GM18867 (cell line): ENCODE data around the gene GRID1.

Experiments
- ATAC-seq: cut with Tn5 transposase; IDR thresholded peaks from one replicate; pipeline ENCODE4 v1.9.1; 2021; ENCODE audit warnings: mild to moderate bottlenecking, moderate library complexity; ENCODE audit not compliant: unreplicated experiment

GRID1 gene

DNA sequence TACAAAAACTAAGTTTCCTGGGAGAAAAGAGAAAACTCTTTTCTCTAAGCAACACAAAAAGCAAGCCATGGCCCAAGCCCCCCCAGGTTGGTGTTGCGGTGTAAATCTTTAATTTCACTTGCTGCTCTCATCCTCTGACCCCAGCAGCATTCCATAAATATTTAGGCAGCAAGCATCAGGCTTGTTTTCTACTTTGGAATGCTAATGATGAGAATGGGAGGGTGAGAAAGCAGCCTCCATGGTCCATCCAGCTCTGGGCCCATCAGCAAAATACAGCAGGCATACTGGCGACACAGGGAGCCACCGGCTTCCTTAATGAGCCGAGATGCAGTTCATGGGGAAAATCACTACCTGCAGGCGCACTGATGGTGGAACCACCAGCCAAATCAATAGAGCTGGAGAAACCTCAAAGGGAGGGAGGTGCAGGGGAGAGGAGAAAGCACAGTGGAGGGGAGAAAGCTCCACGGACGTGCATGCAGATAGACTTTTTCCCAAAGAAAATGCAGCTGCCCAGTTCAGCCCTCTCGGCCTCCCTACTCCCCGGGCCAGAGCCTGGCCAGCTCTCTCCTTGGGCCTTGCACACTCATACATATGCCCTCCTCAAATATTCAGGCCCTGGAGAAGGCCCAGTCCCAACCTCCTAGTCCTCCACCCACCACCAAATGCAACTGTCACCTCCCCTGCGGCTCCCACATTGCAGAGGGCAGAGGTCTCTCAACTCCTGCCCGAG is 131.9 kb downstream of the GRID1 start:
- ATAC-seq: no peak

DNA sequence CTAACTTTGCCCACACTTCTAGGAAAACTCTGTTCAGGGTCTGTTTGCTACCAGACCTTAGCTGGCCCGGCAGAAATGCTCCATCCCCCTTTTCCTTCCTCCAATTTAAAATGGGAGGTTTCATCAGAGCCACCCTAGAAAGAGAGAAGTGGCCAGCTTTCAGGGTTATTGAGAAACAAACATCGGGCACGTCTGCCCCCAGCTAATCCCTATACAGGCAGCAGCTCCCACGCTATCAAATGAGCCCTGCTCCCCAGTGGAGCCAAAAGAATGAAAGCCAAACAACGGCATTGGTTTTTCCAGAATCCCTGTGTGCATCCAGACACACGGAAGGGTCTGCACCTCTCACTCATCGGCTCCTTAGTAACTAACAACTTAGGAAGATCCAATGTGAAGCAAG is 132.5 kb downstream of the GRID1 start:
- ATAC-seq: no peak

DNA sequence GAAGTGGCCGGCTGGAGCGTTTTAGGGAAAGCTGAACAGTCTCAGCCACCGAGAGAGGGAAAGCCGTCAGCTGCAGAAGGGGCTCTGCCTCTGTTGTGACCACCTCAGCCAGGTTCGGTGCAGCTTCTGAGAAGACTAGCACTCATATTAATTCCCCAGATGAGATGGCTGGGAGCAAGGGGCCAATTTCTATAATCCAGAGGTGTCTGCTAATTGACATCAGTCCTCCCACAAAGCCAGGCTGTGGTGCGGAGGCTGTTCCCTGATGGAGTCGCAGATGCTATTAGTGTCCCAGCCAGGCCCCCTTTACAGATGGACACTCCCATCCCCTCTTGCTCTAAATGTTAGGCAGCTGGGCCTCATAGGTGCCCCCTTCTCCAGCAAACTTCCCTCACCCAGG is 133.5 kb downstream of the GRID1 start:
- ATAC-seq: no peak

DNA sequence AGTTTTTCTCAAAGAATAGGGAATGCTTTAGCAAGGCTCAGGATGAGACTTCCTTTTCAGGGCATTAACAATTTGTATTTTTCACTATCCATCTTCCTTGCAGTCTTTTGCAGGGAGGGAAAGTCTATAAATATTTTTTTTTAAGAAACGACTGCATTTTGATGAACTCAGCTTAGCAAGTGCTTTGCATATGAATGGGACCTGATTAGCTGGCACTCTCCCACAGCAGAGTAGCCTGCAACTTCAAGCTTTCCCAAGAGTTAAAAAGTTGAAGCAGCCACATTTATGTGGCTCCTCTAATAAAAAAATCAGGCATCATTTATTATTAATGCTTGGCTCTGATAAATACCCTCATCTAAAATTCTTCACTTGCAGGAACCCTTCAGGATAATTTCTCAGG is 134.0 kb downstream of the GRID1 start:
- ATAC-seq: no peak

DNA sequence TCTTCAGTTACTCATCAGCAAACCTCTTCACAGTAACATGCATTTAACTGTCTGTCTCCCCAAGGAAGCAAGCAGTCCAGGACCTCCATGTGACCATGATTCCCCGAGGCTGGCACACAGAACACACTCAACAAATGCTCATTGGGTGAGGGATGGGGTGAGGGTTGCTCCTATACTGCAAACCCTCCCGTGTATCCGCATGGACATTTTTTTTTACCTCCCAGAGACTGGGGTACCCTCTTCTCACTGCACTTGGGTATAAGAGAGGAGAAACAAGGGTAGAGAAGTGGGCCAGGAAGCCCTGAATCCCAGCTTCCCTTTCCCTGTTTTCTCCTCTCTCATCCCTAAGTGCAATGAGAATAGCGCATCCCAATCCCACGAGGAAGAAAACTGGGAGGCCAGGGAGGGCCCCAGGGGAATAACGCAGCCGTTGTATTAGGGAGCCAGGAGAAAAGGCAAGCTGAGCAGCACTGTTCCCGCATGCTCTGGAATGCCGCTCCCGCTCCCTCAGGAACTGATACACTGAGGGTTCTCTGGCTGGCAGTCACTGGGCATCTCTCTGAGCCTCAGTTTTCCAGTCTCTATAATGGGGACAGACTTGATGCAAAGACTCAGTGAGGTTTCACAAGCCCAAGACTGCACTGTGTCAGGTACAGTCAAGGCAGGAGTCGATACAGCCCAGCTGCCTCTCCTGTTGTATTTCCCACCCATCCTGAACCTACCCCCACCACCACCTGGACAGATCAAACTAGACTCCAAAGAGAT is 134.6 kb downstream of the GRID1 start:
- no peak for ATAC-seq

DNA sequence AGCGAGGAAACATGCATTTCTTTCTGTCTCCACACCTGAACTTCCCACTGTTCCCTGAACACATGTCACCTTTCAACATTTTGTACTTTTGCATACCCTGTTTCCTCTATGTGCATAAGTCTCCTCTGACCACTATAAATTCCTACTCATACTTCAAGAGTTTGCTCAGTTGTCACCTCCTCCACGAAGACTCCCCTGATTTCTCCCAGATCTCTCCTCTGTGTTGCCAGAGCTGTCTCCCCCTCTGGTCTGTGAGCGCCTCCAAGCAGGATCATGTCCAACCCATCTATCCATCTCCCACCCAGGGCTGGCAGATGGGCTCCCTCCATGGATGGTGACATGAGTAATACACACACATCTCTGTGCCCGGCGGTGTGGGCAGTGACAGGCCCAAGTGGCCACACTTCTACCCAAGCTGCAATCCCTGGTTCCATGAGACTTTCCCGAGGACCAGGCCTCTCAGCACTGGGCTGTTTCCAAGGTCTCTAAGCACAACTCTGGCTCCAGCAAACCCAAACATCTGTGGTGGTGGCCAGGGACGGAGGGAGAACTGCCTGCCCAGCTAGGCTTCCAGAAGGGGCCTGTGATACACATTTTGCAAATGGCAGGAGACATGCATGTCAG is 135.9 kb downstream of the GRID1 start:
- ATAC-seq: no peak

DNA sequence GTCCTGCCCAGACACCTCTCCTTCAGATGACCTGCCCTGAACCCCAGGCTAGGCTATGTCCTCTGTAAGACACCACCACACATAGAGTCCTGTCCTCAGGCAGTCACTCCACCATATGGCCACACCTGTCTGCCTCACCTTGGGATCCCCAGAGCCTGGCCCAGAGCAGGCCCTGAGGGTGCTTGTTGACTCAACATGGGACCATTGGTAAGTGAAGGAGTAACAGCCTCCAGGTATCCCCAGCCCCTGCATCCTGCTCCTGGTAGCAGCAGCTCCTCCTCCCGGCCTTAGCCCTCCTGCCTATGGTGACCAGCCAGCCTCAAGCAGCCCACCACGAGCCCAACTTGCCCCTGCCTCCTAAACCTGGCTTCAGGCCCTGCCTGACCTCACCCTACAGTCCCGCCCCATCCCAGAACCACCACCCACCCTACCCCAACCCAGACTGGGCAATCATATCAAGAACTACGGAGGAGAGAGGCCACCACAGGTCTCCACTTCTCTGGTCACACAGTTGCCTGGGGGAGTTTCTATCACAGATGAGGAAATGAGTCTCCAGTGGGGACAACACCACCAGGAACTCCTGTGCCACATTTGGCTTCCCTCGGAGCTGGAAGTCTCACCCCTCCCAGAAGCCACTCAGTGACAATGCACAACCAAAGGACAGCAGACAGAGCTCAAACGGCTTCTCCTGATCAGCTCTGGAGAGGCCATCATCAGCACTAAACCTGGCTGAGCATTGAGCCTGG is 136.6 kb downstream of the GRID1 start:
- no peak for ATAC-seq

DNA sequence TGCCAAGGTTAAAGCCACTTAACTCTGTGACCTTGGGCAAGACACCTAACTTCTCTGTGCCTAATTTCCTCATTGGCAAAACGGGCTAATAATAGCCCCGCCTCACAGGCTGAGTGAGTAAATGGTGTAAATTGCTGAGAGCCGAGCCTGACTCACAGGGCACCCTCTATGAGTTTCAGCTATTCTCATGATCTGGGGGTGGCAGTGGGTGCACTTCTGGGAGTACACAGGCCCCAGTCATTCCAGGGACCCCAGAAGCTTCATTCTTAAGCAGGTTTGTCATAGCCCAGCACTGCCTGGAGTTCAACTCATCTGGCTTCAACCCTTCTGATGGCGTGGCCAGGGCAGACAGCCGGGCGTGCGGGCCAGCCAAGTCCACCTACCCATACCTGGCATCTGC is 137.2 kb downstream of the GRID1 start:
- no peak for ATAC-seq

DNA sequence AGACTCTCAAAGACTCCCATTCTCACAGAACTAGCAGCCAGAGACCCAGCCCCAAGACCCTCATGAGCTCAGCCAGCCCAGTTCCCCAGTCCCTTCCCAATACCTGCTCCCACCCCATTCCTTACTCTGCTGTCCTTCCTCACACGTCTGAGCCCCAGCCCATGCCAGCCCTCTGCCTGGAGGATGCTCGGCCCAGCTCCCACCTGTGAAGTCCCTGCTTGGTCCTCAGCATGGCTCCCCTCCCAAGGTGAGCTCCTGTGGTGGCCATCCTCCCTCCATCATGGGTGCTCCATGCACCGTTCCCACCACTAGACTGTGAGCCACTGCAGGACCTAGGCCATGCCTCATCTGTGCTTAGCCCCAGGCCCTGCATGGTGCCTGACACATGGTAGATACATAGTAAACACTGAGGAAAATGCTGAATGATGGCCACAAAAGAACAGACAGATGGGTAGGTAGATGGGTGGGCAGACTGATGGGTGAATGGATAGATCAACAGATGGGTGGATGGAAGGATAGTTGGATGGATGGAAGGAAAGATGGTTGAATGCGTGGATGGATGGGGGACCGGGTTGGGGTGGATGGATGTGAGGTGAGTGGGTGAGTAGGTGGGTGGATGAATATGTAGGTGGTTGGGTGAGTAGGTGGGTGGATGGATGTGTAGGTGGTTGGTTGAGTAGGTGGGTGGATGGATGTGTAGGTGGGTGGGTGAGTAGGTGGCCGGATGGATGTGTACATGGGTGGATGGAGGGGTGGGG is 138.9 kb downstream of the GRID1 start:
- ATAC-seq: no peak

DNA sequence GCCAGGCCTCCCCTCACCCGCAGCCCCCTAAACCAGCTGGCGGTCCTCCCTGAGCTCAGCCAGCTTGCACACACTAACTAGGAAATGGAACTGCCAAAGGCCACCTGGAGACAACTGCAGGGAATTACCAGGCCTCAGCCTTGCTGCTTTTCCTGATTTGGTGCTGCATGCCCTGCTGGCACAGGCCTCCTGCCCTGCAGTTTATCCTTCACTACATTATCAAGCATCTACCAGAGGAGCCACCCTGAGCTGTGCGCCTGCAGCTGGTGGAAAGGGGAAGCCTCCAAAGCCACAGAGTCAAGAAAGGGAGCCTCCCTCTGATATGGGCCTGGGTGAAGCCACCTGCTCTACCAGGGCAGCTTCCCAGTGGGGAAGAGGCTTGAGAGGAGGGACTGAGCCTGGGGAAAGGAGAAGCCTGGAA is 139.8 kb downstream of the GRID1 start:
- no peak for ATAC-seq

DNA sequence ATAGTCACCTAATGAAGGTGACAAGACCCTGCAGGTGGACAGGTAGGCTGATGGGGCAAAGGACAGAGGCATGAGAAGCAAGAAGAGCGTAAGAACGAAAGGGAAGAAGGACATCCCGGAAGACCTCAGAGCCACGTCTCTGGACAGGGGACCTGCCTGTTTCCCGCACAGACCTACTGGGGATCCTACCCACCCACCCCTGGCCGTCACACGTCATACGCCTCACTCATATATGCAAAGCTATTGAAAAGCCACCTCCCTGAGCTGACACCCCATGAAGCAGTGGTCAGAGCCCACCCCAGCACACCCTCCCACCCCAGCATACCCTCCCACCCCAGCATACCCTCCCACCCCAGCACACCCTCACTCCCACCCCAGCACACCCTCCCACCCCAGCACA is 140.6 kb downstream of the GRID1 start:
- ATAC-seq: no peak

DNA sequence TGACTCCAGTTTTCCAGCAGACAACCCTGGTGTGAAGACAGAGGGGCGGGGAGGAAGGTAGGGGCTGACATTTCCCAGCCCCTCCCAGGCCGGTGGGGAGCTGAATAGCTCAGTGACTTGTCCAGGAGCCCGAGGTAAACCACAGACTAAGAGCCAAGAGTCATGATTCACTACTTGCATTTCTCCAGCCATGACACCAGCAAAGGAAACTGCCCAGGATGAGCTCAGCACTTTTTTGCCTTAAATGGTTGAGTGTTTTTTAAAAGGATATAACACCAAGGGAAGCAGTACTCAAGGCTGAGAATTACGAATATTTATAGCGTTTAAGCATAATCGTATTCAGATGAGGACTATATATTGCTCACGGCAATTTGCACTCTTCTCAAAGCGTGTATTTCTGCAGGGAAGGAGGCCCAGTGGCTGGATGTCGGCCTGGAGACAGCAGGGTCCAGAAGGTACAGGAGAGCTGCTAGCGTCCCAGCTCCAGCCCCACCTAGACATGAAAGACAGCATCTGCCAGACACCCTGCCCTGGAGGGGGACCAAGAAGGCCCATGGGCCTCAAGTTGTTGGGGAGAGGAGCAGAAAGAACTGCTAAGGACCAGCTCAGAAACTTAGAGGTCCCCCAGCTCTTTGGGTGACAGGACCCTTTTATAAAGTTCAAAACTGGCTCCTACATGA is 141.4 kb downstream of the GRID1 start:
- ATAC-seq: no peak

DNA sequence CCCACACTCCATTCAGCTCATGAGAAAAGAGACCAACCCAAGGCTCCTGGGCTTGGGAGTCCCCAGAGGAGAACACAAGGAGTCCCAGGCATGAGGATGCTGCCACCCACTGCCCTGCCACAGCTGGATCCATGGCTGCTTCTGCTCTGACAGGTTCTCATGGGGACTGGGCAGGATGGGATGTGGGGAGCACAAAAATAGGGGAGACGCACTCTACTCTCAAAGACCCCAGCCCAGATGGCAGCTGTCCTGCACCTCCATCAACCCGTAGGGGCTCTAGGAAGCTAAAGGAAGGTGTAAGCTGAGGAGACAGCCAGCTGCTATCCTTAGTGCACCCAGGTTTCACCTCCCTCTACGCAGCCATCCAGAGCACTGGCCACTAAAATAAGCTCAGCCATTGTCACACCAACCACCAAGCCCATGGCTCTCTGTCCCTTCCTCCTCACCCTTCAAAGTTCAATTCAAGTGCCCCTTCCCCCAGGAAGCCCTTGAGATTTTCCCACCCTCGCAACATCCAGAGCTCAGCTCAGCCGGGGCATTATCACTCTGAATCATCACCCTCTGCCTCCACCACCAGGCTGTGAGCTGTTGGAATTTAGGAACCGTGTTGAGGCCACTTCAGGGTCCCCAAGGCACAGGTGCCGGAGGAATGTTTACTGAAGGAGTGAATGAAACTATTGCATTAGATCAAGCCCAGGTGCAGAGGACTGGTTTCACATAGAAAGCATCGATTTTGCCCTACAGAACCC is 142.1 kb downstream of the GRID1 start:
- ATAC-seq: no peak

DNA sequence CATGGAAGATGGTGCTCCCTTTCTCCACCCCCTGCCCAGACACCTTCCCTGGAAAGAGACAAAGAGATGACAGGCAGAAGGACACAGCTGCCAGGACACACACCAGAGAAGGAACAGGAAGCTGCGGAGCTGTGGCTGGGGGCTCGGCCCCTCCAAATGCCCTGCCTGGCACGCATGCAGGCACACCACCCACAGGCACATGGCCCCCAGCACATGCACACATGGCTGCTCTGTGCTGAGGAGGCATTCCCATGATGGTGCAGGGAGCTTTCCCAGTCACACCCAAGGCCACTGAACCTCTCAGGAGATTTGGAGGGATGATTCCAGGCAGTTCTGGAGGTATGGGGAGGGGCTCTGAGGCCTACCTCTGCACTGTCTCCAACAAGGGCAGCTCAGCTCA is 143.3 kb downstream of the GRID1 start:
- no peak for ATAC-seq

DNA sequence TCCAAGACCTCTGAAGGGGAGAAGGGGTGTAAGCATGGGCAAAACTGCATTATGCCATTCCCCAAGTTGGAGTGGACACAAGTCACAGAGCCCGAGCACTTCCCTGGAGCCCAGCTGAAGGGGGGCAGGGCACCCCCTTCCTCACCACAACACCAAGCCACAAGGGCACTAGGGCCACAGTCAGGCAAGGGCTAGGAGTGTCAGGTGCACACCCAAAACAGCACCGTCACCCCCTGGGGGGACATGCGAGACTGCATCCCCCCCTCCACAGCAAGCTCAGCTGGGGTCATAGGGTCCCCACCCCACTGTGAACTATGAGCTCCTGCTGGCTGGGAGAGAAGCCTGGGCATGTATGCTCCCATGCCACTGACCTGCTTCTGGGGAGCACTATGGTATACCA is 143.9 kb downstream of the GRID1 start:
- ATAC-seq: no peak

DNA sequence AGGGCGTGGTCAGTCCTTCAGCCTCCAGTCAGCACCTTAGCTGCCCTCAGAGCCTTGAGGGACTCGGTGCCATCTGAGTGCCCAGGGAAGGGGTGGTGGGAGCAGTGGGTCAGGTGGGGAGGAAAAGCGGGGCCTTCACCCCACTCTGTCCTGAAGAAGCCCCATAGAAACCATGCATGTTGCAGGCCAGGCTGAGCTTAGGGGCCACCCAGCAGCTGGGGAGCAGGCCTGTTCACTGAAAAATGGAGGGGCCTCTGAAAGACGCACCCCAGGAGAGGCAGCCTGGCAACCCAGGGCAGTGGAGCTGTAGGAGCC is 144.3 kb downstream of the GRID1 start:
- ATAC-seq: no peak

DNA sequence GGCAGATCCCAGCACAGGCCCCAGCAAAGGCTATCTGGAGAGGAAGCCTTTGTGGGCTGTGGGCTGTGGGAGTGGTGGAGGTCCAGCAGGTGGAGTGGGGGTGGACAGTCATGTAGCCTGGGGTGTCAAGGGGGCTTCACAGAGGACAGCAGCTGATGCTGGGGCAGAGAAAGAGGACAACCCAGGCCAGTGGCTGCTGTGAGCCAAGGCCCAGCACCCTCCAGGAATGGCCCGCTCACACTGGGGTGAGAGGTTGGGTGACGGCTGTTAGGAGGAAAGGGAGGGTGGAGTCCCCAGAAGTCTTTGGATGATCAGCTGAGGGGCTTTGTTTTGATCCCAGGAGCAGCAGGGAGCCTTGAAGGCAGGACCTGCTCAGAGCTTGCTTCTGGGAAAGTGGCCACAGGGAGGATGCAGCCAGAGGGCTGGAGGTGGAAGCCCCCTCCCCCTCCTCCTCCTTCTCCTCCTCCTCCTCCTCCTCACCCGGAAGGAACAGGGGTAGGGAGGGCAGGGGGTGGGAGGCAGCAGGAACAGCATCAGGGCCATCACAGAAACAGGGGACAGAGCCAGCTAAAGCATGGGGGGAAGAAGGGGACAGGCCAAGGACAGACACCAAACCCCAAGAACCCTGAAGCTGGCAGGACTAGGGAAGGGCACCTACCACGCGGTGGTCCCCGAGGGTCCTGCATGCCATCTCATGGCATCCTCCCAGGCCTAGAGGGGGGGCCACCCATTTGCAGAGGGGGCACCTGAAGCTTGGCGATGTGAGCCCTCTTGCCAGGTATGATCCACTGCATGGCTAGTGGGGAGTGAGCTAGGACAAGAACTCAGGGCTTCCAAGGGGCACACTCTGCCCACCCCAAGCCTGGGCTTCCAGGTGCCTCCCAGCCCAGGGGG is 144.9 kb downstream of the GRID1 start:
- no peak for ATAC-seq

DNA sequence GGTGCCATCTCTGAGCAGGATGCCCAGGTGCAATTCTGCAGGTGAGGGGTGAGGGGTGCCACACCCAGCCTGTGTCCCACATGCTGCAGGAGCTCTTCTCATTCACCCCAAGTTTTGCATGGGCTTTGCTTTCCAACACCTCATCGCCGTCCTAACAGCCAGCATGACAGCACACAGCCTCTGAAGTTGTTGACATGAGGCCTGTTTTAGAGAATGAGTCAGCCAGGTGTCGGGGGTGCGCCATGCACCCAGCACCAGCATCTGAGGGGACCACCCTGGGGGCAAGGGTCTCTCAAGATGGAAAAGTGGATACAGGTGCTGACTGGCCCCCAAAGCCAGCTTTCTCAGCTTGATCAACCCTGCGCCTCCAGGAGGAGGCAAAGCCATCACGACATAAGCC is 146.0 kb downstream of the GRID1 start:
- no peak for ATAC-seq

DNA sequence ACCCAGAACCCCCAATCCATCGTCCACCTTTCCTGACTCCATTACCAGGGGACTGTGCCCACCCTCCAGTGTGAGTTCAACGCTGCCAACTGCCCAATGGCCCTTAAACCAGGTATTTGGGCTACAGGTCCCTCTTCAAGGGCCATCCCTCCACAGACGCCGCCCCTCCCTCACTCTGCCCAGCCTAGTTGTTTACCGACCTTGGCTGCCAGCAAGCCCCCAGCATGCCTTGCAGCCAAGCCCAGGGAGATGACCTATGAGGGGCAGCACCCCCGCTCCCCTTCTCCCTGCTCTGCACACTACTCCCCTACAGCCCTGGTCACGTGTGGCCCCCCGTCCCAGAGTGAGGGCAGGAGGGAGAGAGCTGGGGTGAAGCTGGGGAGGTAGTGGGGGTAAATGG is 147.3 kb downstream of the GRID1 start:
- no peak for ATAC-seq
